Measurements from ENCODE around the gene PTER.

The PTER gene

GRCh38 chr10:16401416-16401815 lies 35.4 kb upstream of the PTER start:
- H3K79me2 ChIP-seq (ENCODE audit: insufficient read depth, low read length), result no peaks in the 10 kb centered on the region
- no peak overlapping the region for H3K9ac ChIP-seq (ENCODE audit: low read length)
- H3K4me3 ChIP-seq (ENCODE audit: low read depth, low read length, poor library complexity, severe bottlenecking), result no peak overlapping the region
- no peaks in the 10 kb centered on the region; the same call in 1 of the 2 replicates for H3K27me3 ChIP-seq (ENCODE audit: insufficient read depth, low read length)
- H3K27ac ChIP-seq (ENCODE audit: low read depth, low read length, poor library complexity, severe bottlenecking), result no peak overlapping the region
- H2AFZ ChIP-seq (ENCODE audit: low read length), result no peak overlapping the region
- no peak overlapping the region for H3K4me2 ChIP-seq (ENCODE audit: low read length)
- no peaks in the 10 kb centered on the region for H3F3A ChIP-seq (ENCODE audit: insufficient read depth, low read length)
- no peaks in the 10 kb centered on the region for H3K4me1 ChIP-seq (ENCODE audit: insufficient read depth, low read length, severe bottlenecking)
- TF ChIP-seq, protein P1, sequence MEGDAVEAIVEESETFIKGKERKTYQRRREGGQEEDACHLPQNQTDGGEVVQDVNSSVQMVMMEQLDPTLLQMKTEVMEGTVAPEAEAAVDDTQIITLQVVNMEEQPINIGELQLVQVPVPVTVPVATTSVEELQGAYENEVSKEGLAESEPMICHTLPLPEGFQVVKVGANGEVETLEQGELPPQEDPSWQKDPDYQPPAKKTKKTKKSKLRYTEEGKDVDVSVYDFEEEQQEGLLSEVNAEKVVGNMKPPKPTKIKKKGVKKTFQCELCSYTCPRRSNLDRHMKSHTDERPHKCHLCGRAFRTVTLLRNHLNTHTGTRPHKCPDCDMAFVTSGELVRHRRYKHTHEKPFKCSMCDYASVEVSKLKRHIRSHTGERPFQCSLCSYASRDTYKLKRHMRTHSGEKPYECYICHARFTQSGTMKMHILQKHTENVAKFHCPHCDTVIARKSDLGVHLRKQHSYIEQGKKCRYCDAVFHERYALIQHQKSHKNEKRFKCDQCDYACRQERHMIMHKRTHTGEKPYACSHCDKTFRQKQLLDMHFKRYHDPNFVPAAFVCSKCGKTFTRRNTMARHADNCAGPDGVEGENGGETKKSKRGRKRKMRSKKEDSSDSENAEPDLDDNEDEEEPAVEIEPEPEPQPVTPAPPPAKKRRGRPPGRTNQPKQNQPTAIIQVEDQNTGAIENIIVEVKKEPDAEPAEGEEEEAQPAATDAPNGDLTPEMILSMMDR (IDR thresholded peaks at IDR 0.05; ENCODE audit: low read length), result no peak
- TF ChIP-seq EZH2 (IDR thresholded peaks at IDR 0.05; ENCODE audit: borderline replicate concordance, low read length), result no peak
- no peaks in the 10 kb centered on the region for H3K9me2 ChIP-seq (ENCODE audit: low read depth, low read length)
- no peaks in the 10 kb centered on the region for H3K36me3 ChIP-seq (ENCODE audit: insufficient read depth, low read length)
- H4K20me1 ChIP-seq (ENCODE audit: insufficient read depth, low read length), result no peaks in the 10 kb centered on the region
- H3K9me3 ChIP-seq (ENCODE audit: low read length), result no peaks in the 10 kb centered on the region

- H4K20me1 ChIP-seq (ENCODE audit: insufficient read depth, low read length), result no peaks in the 10 kb centered on the region
- H3K27ac ChIP-seq (ENCODE audit: low read depth, low read length, poor library complexity, severe bottlenecking), result no peak overlapping the region
- H3K27me3 ChIP-seq (ENCODE audit: insufficient read depth, low read length), result no peaks in the 10 kb centered on the region
- H2AFZ ChIP-seq (ENCODE audit: low read length), result no peak overlapping the region
- H3F3A ChIP-seq (ENCODE audit: insufficient read depth, low read length), result no peaks in the 10 kb centered on the region
- no peaks in the 10 kb centered on the region for H3K79me2 ChIP-seq (ENCODE audit: insufficient read depth, low read length)
- H3K4me1 ChIP-seq (ENCODE audit: insufficient read depth, low read length, severe bottlenecking), result no peaks in the 10 kb centered on the region
- no peak overlapping the region for H3K4me2 ChIP-seq (ENCODE audit: low read length)
- no peaks in the 10 kb centered on the region for H3K9me3 ChIP-seq (ENCODE audit: low read length)
- no peaks in the 10 kb centered on the region for H3K36me3 ChIP-seq (ENCODE audit: insufficient read depth, low read length)
- H3K9ac ChIP-seq (ENCODE audit: low read length), result no peak overlapping the region
- no peaks in the 10 kb centered on the region for H3K9me2 ChIP-seq (ENCODE audit: low read depth, low read length)
- H3K4me3 ChIP-seq (ENCODE audit: low read depth, low read length, poor library complexity, severe bottlenecking), result no peak overlapping the region
- TF ChIP-seq, protein P1 (IDR thresholded peaks at IDR 0.05; ENCODE audit: low read length), result no peak
- no peak for TF ChIP-seq EZH2 (IDR thresholded peaks at IDR 0.05; ENCODE audit: borderline replicate concordance, low read length)
These were observed 28.4 kb upstream of the PTER start for GRCh38 chr10:16408379-16408778.

DNA sequence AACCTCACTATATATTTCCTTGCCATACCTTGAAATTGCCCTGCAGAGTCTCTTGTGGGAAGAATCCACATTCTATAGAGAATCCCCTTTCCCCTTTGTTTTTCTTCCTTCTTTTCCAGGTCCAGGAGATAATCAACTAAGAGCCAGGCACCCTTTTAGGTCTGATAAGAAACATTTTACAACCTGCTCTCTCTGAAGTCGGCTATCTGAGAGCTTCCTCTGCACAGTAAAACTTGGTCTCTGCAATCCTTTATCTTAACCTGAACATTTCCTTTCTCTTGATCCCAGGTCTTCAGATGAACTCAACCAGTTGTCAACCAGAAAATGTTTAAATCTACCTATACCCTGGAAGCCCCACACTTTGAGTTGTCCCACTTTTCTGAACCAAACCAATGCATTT lies 19.5 kb upstream of the PTER start:
- Histone ChIP-seq H3K36me3 (ENCODE audit: insufficient read depth, low read length) (no peaks in the 10 kb centered on the region), H3K4me2 (ENCODE audit: low read length) (no peak overlapping the region), H2AFZ (ENCODE audit: low read length) (no peak overlapping the region), H3K27me3 (ENCODE audit: insufficient read depth, low read length) (no peaks in the 10 kb centered on the region), H3F3A (ENCODE audit: insufficient read depth, low read length) (no peaks in the 10 kb centered on the region), H3K4me1 (ENCODE audit: insufficient read depth, low read length, severe bottlenecking) (no peaks in the 10 kb centered on the region), H3K4me3 (ENCODE audit: low read depth, low read length, poor library complexity, severe bottlenecking) (no peak overlapping the region), H3K27ac (ENCODE audit: low read depth, low read length, poor library complexity, severe bottlenecking) (no peak overlapping the region), H3K9me3 (ENCODE audit: low read length) (no peaks in the 10 kb centered on the region), H3K9me2 (ENCODE audit: low read depth, low read length) (no peaks in the 10 kb centered on the region), H3K9ac (ENCODE audit: low read length) (no peak overlapping the region), H3K79me2 (ENCODE audit: insufficient read depth, low read length) (no peaks in the 10 kb centered on the region), H4K20me1 (ENCODE audit: insufficient read depth, low read length) (no peaks in the 10 kb centered on the region)
- no peak for TF ChIP-seq EZH2 (IDR thresholded peaks at IDR 0.05; ENCODE audit: borderline replicate concordance, low read length)
- TF ChIP-seq, protein P1 (IDR thresholded peaks at IDR 0.05; ENCODE audit: low read length), result no peak
